GM12878 (cell line): ENCODE data around the gene PLSCR4. TPM values are rescaled to one million over a fixed set of nuclear protein-coding genes. Genes with fewer than 3 reads are reported as not detected.

ENCODE experiments used
- ATAC-seq: fragments of 200-7000 bp; cut with Tn5 transposase; 3 replicates; pipeline ENCODE4 v1.9.1; 2020; ENCODE audit warnings: mild to moderate bottlenecking, moderate library complexity
- BruUV-seq: library from RNA; stranded (reverse); fragments of 400-500 nt; replicated peaks from 2 replicates; lab custom pipeline; 2021; lab: Mats Ljungman, UMichigan
- CTCF ChIA-PET: fragments of 300-600 bp; sonication (Branson Sonifier 250); formaldehyde crosslinking; extraction: SDS; loops from one replicate; lab custom pipeline; 2021; ENCODE audit warnings: inconsistent platforms; lab: Yijun Ruan, JAX
- POLR2A ChIA-PET: fragments of 350-600 bp; formaldehyde crosslinking; extraction: SDS; loops from one replicate; lab custom pipeline; 2021; ENCODE audit warnings: inconsistent platforms; lab: Charles Lee
- RAD21 ChIA-PET: fragments of 300-600 bp; sonication (Branson Sonifier 250); formaldehyde crosslinking; loops from one replicate; lab custom pipeline; 2023; ENCODE audit warnings: antibody characterized with exemption; ENCODE audit not compliant: unreplicated experiment; lab: Charles Lee
- SMC1A ChIA-PET: fragments of 300-600 bp; sonication (Branson Sonifier 250); formaldehyde crosslinking; loops from one replicate; lab custom pipeline; 2023; ENCODE audit not compliant: unreplicated experiment, uncharacterized antibody; lab: Charles Lee
- DNase-seq: peaks from one replicate; pipeline ENCODE4 v3.0.0-alpha.2; 2011; ENCODE audit warnings: low read depth, low spot score
- FAIRE-seq: peaks from 3 replicates; lab custom pipeline; 2011; peaks lifted over from hg19 to GRCh38; lab: Jason Lieb, UNC
- H2AFZ ChIP-seq: 2 replicates; pipeline ENCODE4 v1.6.0; 2011; ENCODE audit warnings: low read depth, low read length, control low read depth; ENCODE audit not compliant: control insufficient read depth
- H3K27ac ChIP-seq: 2 replicates; pipeline ENCODE4 v1.5.1; 2011; ENCODE audit warnings: control low read depth; ENCODE audit not compliant: control insufficient read depth, insufficient read depth
- H3K27me3 ChIP-seq, 2 experiments: replicated peaks in 1 of 2; 2 replicates each; pipeline versions ENCODE4 v1.6.0 to v1.6.1; 2011; ENCODE audit warnings: low read length in 1 of 2; ENCODE audit not compliant: control insufficient read depth in 2 of 2, insufficient read depth in 2 of 2
- H3K36me3 ChIP-seq, 2 experiments: 2 replicates each; pipeline ENCODE4 v1.5.1; 2011; ENCODE audit warnings: low read length in 1 of 2; ENCODE audit not compliant: control insufficient read depth in 2 of 2, insufficient read depth in 2 of 2
- H3K4me1 ChIP-seq: 2 replicates; pipeline ENCODE4 v1.6.1; 2011; ENCODE audit warnings: mild to moderate bottlenecking, low read length, moderate library complexity, mixed read lengths; ENCODE audit not compliant: control insufficient read depth, insufficient read depth
- H3K4me2 ChIP-seq: 2 replicates; pipeline ENCODE4 v1.6.0; 2011; ENCODE audit warnings: control low read depth; ENCODE audit not compliant: control insufficient read depth, insufficient read depth
- H3K4me3 ChIP-seq: fragments of 200-600 bp; sonication (generic); 2 replicates; pipeline ENCODE4 v1.5.1; 2016
- H3K79me2 ChIP-seq: 2 replicates; pipeline ENCODE4 v1.6.0; 2011; ENCODE audit warnings: low read length; ENCODE audit not compliant: control insufficient read depth, insufficient read depth
- H3K9ac ChIP-seq: 2 replicates; pipeline ENCODE4 v1.8.0; 2011; ENCODE audit warnings: low read length, control low read depth, mixed read lengths; ENCODE audit not compliant: control insufficient read depth, insufficient read depth
- H3K9me3 ChIP-seq: replicated peaks from 3 replicates; pipeline ENCODE4 v1.5.1; 2011; ENCODE audit warnings: mild to moderate bottlenecking, low read length; ENCODE audit not compliant: control insufficient read depth, insufficient read depth
- H4K20me1 ChIP-seq: 2 replicates; pipeline ENCODE4 v1.6.0; 2011; ENCODE audit not compliant: control insufficient read depth, insufficient read depth
- BMI1 ChIP-seq: fragments of 450-650 bp; IDR thresholded peaks from 2 replicates; pipeline ENCODE4 v1.6.1; 2016; ENCODE audit warnings: mild to moderate bottlenecking, moderate library complexity, borderline replicate concordance
- DPF2 ChIP-seq: fragments of 450-650 bp; IDR thresholded peaks from 2 replicates; pipeline ENCODE4 v1.6.1; 2017; ENCODE audit warnings: mild to moderate bottlenecking
- FOS ChIP-seq: IDR thresholded peaks from 3 replicates; pipeline ENCODE4 v1.6.1; 2011; ENCODE audit warnings: borderline replicate concordance; ENCODE audit not compliant: insufficient read length; ENCODE audit errors: extremely low read depth
- IRF4 ChIP-seq: IDR thresholded peaks from 2 replicates; pipeline ENCODE4 v1.6.1; 2011; ENCODE audit warnings: low read depth, low read length
- IRF5 ChIP-seq: fragments of 450-650 bp; IDR thresholded peaks from 2 replicates; pipeline ENCODE4 v1.6.1; 2017; ENCODE audit warnings: borderline replicate concordance
- KDM1A ChIP-seq: fragments of 200-600 bp; sonication (generic); IDR thresholded peaks from 2 replicates; pipeline ENCODE4 v1.6.1; 2016; ENCODE audit warnings: borderline replicate concordance
- MEF2B ChIP-seq: fragments of 450-650 bp; IDR thresholded peaks from 2 replicates; pipeline ENCODE4 v1.6.1; 2018; ENCODE audit warnings: mild to moderate bottlenecking, moderate library complexity; ENCODE audit not compliant: partially characterized antibody, poor library complexity, severe bottlenecking
- MLLT1 ChIP-seq: fragments of 450-650 bp; IDR thresholded peaks from 2 replicates; pipeline ENCODE4 v1.6.1; 2016; ENCODE audit warnings: mild to moderate bottlenecking
- PAX8 ChIP-seq: fragments of 450-650 bp; IDR thresholded peaks from 2 replicates; pipeline ENCODE4 v1.6.1; 2017; ENCODE audit warnings: mild to moderate bottlenecking, moderate library complexity
- POLR2A ChIP-seq: IDR thresholded peaks from 2 replicates; pipeline ENCODE4 v1.6.1; 2011; ENCODE audit warnings: low read depth, mild to moderate bottlenecking, low read length
- ZNF207 ChIP-seq: fragments of 450-650 bp; IDR thresholded peaks from 2 replicates; pipeline ENCODE4 v1.6.1; 2014; ENCODE audit warnings: antibody characterized with exemption, mild to moderate bottlenecking, borderline replicate concordance
- WGBS: methylation state at CpG from one replicate; pipeline ENCODE4 v1.1.6; 2016; ENCODE audit warnings: low lambda C conversion rate; ENCODE audit not compliant: insufficient replicate concordance, insufficient coverage; ENCODE audit errors: missing lambda C conversion rate; 5-methylcytosine and 5-hydroxymethylcytosine counted together
- in situ Hi-C: fragments of 300-500 bp; cut with MboI; formaldehyde crosslinking; loops from 9 replicates; pipeline ENCODE4 v1.14.3; 2018; ENCODE audit warnings: mixed read lengths
- intact Hi-C: fragments of 100-400 bp; cut with micrococcal nuclease; formaldehyde crosslinking; loops from one replicate; pipeline ENCODE4 v1.14.2; 2022; ENCODE audit not compliant: unreplicated experiment
- polyA plus RNA-seq, 11 experiments: library from polyadenylated mRNA; depleted of rRNA in 4 of 11; unstranded in 6 of 11; stranded (reverse) in 5 of 11; fragments of >200 nt; fragmentation: Nextera tagmentation in 4 of 11; fragmentation: Illumina TruSeq in 1 of 11; extraction: Ambion mirVana in 4 of 11; extraction: Trizol in 1 of 11; gene quantifications; 1 replicate in 1 of 11; 2 replicates in 10 of 11; pipeline versions ENCODE4 v1.2.1 to v1.2.3, GENCODE V29; 2011 to 2016; ENCODE audit warnings: inconsistent platforms in 2 of 11, missing spikeins in 2 of 11, low read depth in 1 of 11
- total RNA-seq, 4 experiments: library from RNA; depleted of rRNA in 3 of 4; stranded (reverse); fragments of >200 nt in 3 of 4; fragmentation: Illumina TruSeq in 1 of 4; extraction: Trizol in 1 of 4; gene quantifications; 2 replicates each; pipeline versions ENCODE4 v1.2.1 to v1.2.3, GENCODE V29; 2013 to 2021

The PLSCR4 gene
- total and polyA plus RNA-seq, 10 of the 15 experiments (the other 5 are each of a cell fraction or from before 2014, with no cell fraction given), result 0.02 TPM; not detected in 9

- Histone ChIP-seq H3K9ac (no peak overlapping the region), H4K20me1 (no peaks in the 10 kb centered on the region), H3K79me2 (no peaks in the 10 kb centered on the region), H3K4me3 (no peak overlapping the region), H3K27me3 (peaks cover 3 to 10% of the 10 kb centered on the region in 2 experiments), H3K4me1 (no peaks in the 10 kb centered on the region), H2AFZ (no peak overlapping the region), H3K4me2 (no peak overlapping the region), H3K9me3 (no peaks in the 10 kb centered on the region), H3K27ac (no peak overlapping the region), H3K36me3 (no peaks in the 10 kb centered on the region)
- no peak for DNase-seq
- BruUV-seq, result no TSS peak
- in situ Hi-C loops, result no loop called here
- no peak for FAIRE-seq
- TF ChIP-seq MLLT1 (no peak), ZNF207 (no peak), POLR2A (no peak), IRF5 (no peak), FOS (no peak), MEF2B (no peak), IRF4 (no peak), BMI1 (no peak), PAX8 (no peak), KDM1A (no peak), DPF2 (no peak)
- no peak for ATAC-seq
- SMC1A ChIA-PET, result interaction anchor here (1.2 kb wide), 1 partner anchor 100 kb away, joined by 4 read pairs; no protein-coding TSS in a partner anchor
- RAD21 ChIA-PET, result no interaction called here
- CTCF ChIA-PET, result interaction anchor here (2.8 kb wide), 1 partner anchor 24 kb away, joined by 9 read pairs; no protein-coding TSS in a partner anchor
- intact Hi-C loops, result no loop called here
- POLR2A ChIA-PET, result no interaction called here
- 47% methylated on average over 7 of the region's 7 CpGs for WGBS
Observed at GRCh38 chr3:146164971-146165769, 85.7 kb downstream of the PLSCR4 start.
